ENCODE measurements around the gene FAM236C.
"Not testable (repeated sequence)": the region's sequence is repeated elsewhere in the genome, so short reads cannot be mapped to it uniquely, and the experiment has no call there.

The FAM236C gene

GRCh38 chrX:72912315-72912714 lies at the start of gene FAM236C:
Gene FAM236C (plus strand): TSS chrX:72912615. CDS start chrX:72912715, 100 bp downstream.
- DNase-seq = not testable (repeated sequence)

GRCh38 chrX:72882898-72883297 lies 29.5 kb upstream of the FAM236C start:
- DNase-seq = not testable (repeated sequence)

GRCh38 chrX:72889740-72890139 lies 22.7 kb upstream of the FAM236C start:
- DNase-seq = not testable (repeated sequence)

- not testable (repeated sequence) for DNase-seq
Observed at GRCh38 chrX:72916096-72916495, 3.7 kb downstream of the FAM236C start.

- DNase-seq = not testable (repeated sequence)
Observed at GRCh38 chrX:72932283-72932682, 19.9 kb downstream of the FAM236C start.

GRCh38 chrX:72936455-72936854 lies 24.0 kb downstream of the FAM236C start:
- not testable (repeated sequence) for DNase-seq

GRCh38 chrX:72936882-72937455 lies 24.6 kb downstream of the FAM236C start:
- not testable (repeated sequence) for DNase-seq

- DNase-seq = not testable (repeated sequence)
Observed at GRCh38 chrX:72937906-72938305, 25.5 kb downstream of the FAM236C start, which contains the start of gene FAM236A. Gene FAM236A (plus strand): TSS chrX:72938206. CDS start chrX:72938263, 57 bp downstream.

- not testable (repeated sequence) for DNase-seq
Observed at GRCh38 chrX:72942272-72942671, 29.9 kb downstream of the FAM236C start.

- not testable (repeated sequence) for DNase-seq
Observed at GRCh38 chrX:72943035-72943818, 30.8 kb downstream of the FAM236C start.

GRCh38 chrX:72943819-72944169 lies 31.4 kb downstream of the FAM236C start, which contains the start of gene DMRTC1:
Gene DMRTC1 (minus strand): TSS chrX:72943837. CDS start chrX:72875694, 68,143 bp downstream.
- not testable (repeated sequence) for DNase-seq

- DNase-seq = not testable (repeated sequence)
Observed at GRCh38 chrX:72959971-72960370, 47.6 kb downstream of the FAM236C start.

Measured in GF-D8 (cell line).